HCT116 (cell line): ENCODE results near the gene SPRYD7. TPM values are rescaled to one million over a fixed set of nuclear protein-coding genes. Genes with fewer than 3 reads are reported as not detected.

Experiments used
- ATAC-seq: fragments of 200-7000 bp; cut with Tn5 transposase; 2 replicates; pipeline ENCODE4 v1.9.1; 2020; ENCODE audit warnings: mild to moderate bottlenecking, moderate library complexity
- BruUV-seq: library from RNA; stranded (reverse); fragments of 400-500 nt; replicated peaks from 2 replicates; lab custom pipeline; 2021; lab: Mats Ljungman, UMichigan
- CTCF ChIA-PET: fragments of 300-600 bp; sonication (Branson Sonifier 250); formaldehyde crosslinking; loops from one replicate; lab custom pipeline; 2021; ENCODE audit warnings: antibody characterized with exemption; lab: Charles Lee
- POLR2A ChIA-PET: fragments of 300-600, 350-600 bp; sonication (Branson Sonifier 250); formaldehyde crosslinking; loops from one replicate; lab custom pipeline; 2021; ENCODE audit warnings: antibody characterized with exemption; lab: Charles Lee
- RAD21 ChIA-PET, 2 experiments: fragments of 300-600 bp; sonication (Branson Sonifier 250); formaldehyde crosslinking; loops; one replicate each; lab custom pipeline; 2023; ENCODE audit warnings: low total read pairs in 2 of 2; ENCODE audit not compliant: uncharacterized antibody in 2 of 2, unreplicated experiment in 2 of 2, low non-redundant PET in 1 of 2; lab: Charles Lee
- DNase-seq: peaks from one replicate; pipeline ENCODE4 v3.0.0-alpha.2; 2010; ENCODE audit warnings: low read depth, low spot score
- H2AFZ ChIP-seq: fragments of 200-600 bp; shearing (Covaris generic), sonication (generic); 2 replicates; pipeline ENCODE4 v1.6.1; 2017; ENCODE audit warnings: low read depth, mixed run types, mixed read lengths, antibody characterized with exemption, low read length; ENCODE audit not compliant: poor library complexity, severe bottlenecking
- H3K27ac ChIP-seq: 2 replicates; pipeline ENCODE4 v1.5.1; 2012; ENCODE audit warnings: low read depth, low read length
- H3K27me3 ChIP-seq: fragments of 200-600 bp; sonication (generic); 2 replicates; pipeline ENCODE4 v1.6.1; 2016; ENCODE audit warnings: mixed run types, low read length, mixed read lengths; ENCODE audit not compliant: insufficient read depth
- H3K36me3 ChIP-seq, 2 experiments: fragments of 200-500 bp in 1 of 2; fragments of 200-600 bp in 1 of 2; sonication (Bioruptor generic) in 1 of 2; sonication (generic) in 1 of 2; 2 replicates each; pipeline versions ENCODE4 v1.5.1 to v1.6.1; 2014 to 2016; ENCODE audit warnings: low read length in 2 of 2, inconsistent platforms in 1 of 2, mixed read lengths in 1 of 2, mixed run types in 1 of 2; ENCODE audit not compliant: insufficient read depth in 2 of 2, control insufficient read depth in 1 of 2
- H3K4me1 ChIP-seq, 2 experiments: fragments of 200-600 bp in 1 of 2; sonication (generic) in 1 of 2; 2 replicates each; pipeline versions ENCODE4 v1.5.1 to v1.6.1; 2012 to 2017; ENCODE audit warnings: low read length in 2 of 2, inconsistent platforms in 1 of 2, mild to moderate bottlenecking in 1 of 2, mixed read lengths in 1 of 2, mixed run types in 1 of 2, moderate library complexity in 1 of 2; ENCODE audit not compliant: insufficient read depth in 2 of 2, control insufficient read depth in 1 of 2
- H3K4me2 ChIP-seq: fragments of 200-600 bp; sonication (generic); 2 replicates; pipeline ENCODE4 v1.6.1; 2017; ENCODE audit warnings: mixed run types, low read length, mixed read lengths
- H3K4me3 ChIP-seq, 2 experiments: fragments of 200-600 bp in 1 of 2; sonication (generic) in 1 of 2; replicated peaks in 1 of 2; 2 replicates each; pipeline ENCODE4 v1.5.1; 2011 to 2016; ENCODE audit warnings: low read length in 2 of 2, control low read depth in 1 of 2, low read depth in 1 of 2, mild to moderate bottlenecking in 1 of 2, mixed read lengths in 1 of 2, mixed run types in 1 of 2
- H3K79me2 ChIP-seq: fragments of 200-600 bp; sonication (generic); 2 replicates; pipeline ENCODE4 v1.6.1; 2017; ENCODE audit warnings: mild to moderate bottlenecking, mixed run types, low read length, moderate library complexity, mixed read lengths; ENCODE audit not compliant: insufficient read depth
- H3K9ac ChIP-seq: fragments of 200-600 bp; sonication (generic); 2 replicates; pipeline ENCODE4 v1.6.1; 2016; ENCODE audit warnings: low read length, mixed read lengths
- H3K9me2 ChIP-seq: fragments of 200-600 bp; sonication (generic), shearing (Covaris generic); 2 replicates; pipeline ENCODE4 v1.6.1; 2017; ENCODE audit warnings: mixed run types, mild to moderate bottlenecking, moderate library complexity; ENCODE audit not compliant: insufficient read depth
- H3K9me3 ChIP-seq, 2 experiments: fragments of 200-500 bp in 1 of 2; fragments of 200-600 bp in 1 of 2; sonication (Bioruptor generic) in 1 of 2; sonication (generic) in 1 of 2; 2 replicates each; pipeline ENCODE4 v1.6.1; 2014 to 2017; ENCODE audit warnings: low read length in 2 of 2, mixed read lengths in 2 of 2, inconsistent platforms in 1 of 2, low read depth in 1 of 2, mild to moderate bottlenecking in 1 of 2, mixed run types in 1 of 2, moderate library complexity in 1 of 2; ENCODE audit not compliant: control insufficient read depth in 1 of 2, insufficient read depth in 1 of 2
- H4K20me1 ChIP-seq: fragments of 200-600 bp; sonication (generic), shearing (Covaris generic); 2 replicates; pipeline ENCODE4 v1.6.1; 2017; ENCODE audit warnings: mixed run types, mild to moderate bottlenecking, moderate library complexity; ENCODE audit not compliant: insufficient read depth
- ATF3 ChIP-seq: IDR thresholded peaks from 2 replicates; pipeline ENCODE4 v1.6.1; 2012
- CBX3 ChIP-seq: IDR thresholded peaks from 2 replicates; pipeline ENCODE4 v1.6.1; 2012; ENCODE audit warnings: low read depth
- CEBPB ChIP-seq: IDR thresholded peaks from 2 replicates; pipeline ENCODE4 v1.6.1; 2012; ENCODE audit warnings: low read depth
- CTCF ChIP-seq, 3 experiments: fragments of 200-600 bp in 1 of 3; sonication (generic) in 1 of 3; IDR thresholded peaks in 2 of 3; conservative IDR thresholded peaks in 1 of 3; 2 replicates each; pipeline ENCODE4 v1.5.1; 2012 to 2017; ENCODE audit warnings: low read depth in 2 of 3, low read length in 2 of 3, antibody characterized with exemption in 1 of 3, borderline replicate concordance in 1 of 3, control low read depth in 1 of 3, mild to moderate bottlenecking in 1 of 3, mixed read lengths in 1 of 3, mixed run types in 1 of 3, moderate library complexity in 1 of 3; ENCODE audit not compliant: insufficient read depth in 1 of 3
- EGR1 ChIP-seq: IDR thresholded peaks from 2 replicates; pipeline ENCODE4 v1.6.1; 2012; ENCODE audit warnings: low read depth
- EZH2 ChIP-seq: fragments of 200-600 bp; sonication (generic); IDR thresholded peaks from 2 replicates; pipeline ENCODE4 v1.6.1; 2017; ENCODE audit warnings: antibody characterized with exemption, mixed run types
- FOSL1 ChIP-seq: IDR thresholded peaks from 2 replicates; pipeline ENCODE4 v1.6.1; 2012; ENCODE audit warnings: low read depth
- JUND ChIP-seq: IDR thresholded peaks from 2 replicates; pipeline ENCODE4 v1.6.1; 2012
- MAX ChIP-seq: IDR thresholded peaks from 2 replicates; pipeline ENCODE4 v1.6.1; 2012
- POLR2A ChIP-seq: IDR thresholded peaks from 2 replicates; pipeline ENCODE4 v1.7.0; 2011; ENCODE audit warnings: borderline replicate concordance; ENCODE audit not compliant: insufficient read depth, insufficient read length; ENCODE audit errors: extremely low read depth
- POLR2AphosphoS5 ChIP-seq: IDR thresholded peaks from 2 replicates; pipeline ENCODE4 v1.6.1; 2011; ENCODE audit warnings: mild to moderate bottlenecking, low read depth, low read length, moderate library complexity
- RAD21 ChIP-seq: IDR thresholded peaks from 2 replicates; pipeline ENCODE4 v1.6.1; 2012; ENCODE audit warnings: low read depth, mild to moderate bottlenecking
- SIN3A ChIP-seq: IDR thresholded peaks from 2 replicates; pipeline ENCODE4 v1.6.1; 2012; ENCODE audit warnings: low read depth
- SP1 ChIP-seq: IDR thresholded peaks from 2 replicates; pipeline ENCODE4 v1.6.1; 2012; ENCODE audit warnings: low read depth
- TCF7L2 ChIP-seq: IDR thresholded peaks from 2 replicates; pipeline ENCODE4 v1.7.0; 2011; ENCODE audit warnings: borderline replicate concordance, inconsistent platforms; ENCODE audit not compliant: insufficient read depth, insufficient read length; ENCODE audit errors: extremely low read depth
- YY1 ChIP-seq: IDR thresholded peaks from 2 replicates; pipeline ENCODE4 v1.6.1; 2011; ENCODE audit warnings: low read length, low read depth, moderate library complexity, mild to moderate bottlenecking; ENCODE audit not compliant: insufficient replicate concordance; ENCODE audit errors: extremely low read depth
- ZBTB33 ChIP-seq: IDR thresholded peaks from 2 replicates; pipeline ENCODE4 v1.6.1; 2011; ENCODE audit warnings: mild to moderate bottlenecking, low read length, moderate library complexity; ENCODE audit not compliant: insufficient replicate concordance; ENCODE audit errors: extremely low read depth
- ZFX ChIP-seq: fragments of 450-650 bp; IDR thresholded peaks from 2 replicates; pipeline ENCODE4 v1.6.1; 2017
- ZNF274 ChIP-seq: fragments of 200-500 bp; sonication (Bioruptor generic); IDR thresholded peaks from 2 replicates; pipeline ENCODE4 v1.6.1; 2014; ENCODE audit warnings: mild to moderate bottlenecking, low read depth, low read length, inconsistent platforms
- intact Hi-C: fragments of 100-400 bp; cut with micrococcal nuclease; formaldehyde crosslinking; loops from 2 replicates; pipeline ENCODE4 v1.10.0; 2022
- total RNA-seq: library from RNA; stranded (reverse); gene quantifications from one replicate; pipeline ENCODE4 v1.2.1, GENCODE V29; 2021; ENCODE audit not compliant: unreplicated experiment

SPRYD7 gene
- total RNA-seq, 1 experiment from 2014 or later, result 11.3 TPM

- Histone ChIP-seq H3K27me3 (no peaks in the 10 kb centered on the region), H3K9me3 (no peaks in the 10 kb centered on the region), H3K4me1 (peaks cover 0 to 16% of the 10 kb centered on the region in 2 experiments; a peak in 2 of 4 replicates), H3K9me2 (no peaks in the 10 kb centered on the region), H2AFZ (no peak overlapping the region), H3K9ac (no peak overlapping the region), H3K4me2 (no peak overlapping the region), H4K20me1 (no peaks in the 10 kb centered on the region), H3K36me3 (no peaks in the 10 kb centered on the region), H3K79me2 (peaks cover 12% of the 10 kb centered on the region), H3K27ac (no peak overlapping the region), H3K4me3 (no peak overlapping the region)
- no peak for DNase-seq
- CTCF ChIA-PET, result no interaction called here
- no TSS peak for BruUV-seq
- TF ChIP-seq CTCF (IDR thresholded peaks at IDR 0.05 in 2 of 3, conservative IDR thresholded peaks at IDR 0.05 in 1 of 3; ENCODE audit: borderline replicate concordance in 1 of 3, insufficient read depth in 1 of 3, low read depth in 2 of 3, low read length in 2 of 3), result no peak
- TF ChIP-seq SP1, result no peak
- TF ChIP-seq TCF7L2, result no peak
- TF ChIP-seq RAD21, result no peak
- no peak for TF ChIP-seq EGR1
- TF ChIP-seq ZBTB33, result no peak
- no peak for TF ChIP-seq CBX3
- no peak for TF ChIP-seq EZH2
- no peak for TF ChIP-seq SIN3A
- no peak for TF ChIP-seq YY1
- no peak for TF ChIP-seq POLR2AphosphoS5
- no peak for TF ChIP-seq CEBPB
- TF ChIP-seq ZFX, result no peak
- no peak for TF ChIP-seq MAX
- no peak for TF ChIP-seq FOSL1
- TF ChIP-seq POLR2A, result no peak
- TF ChIP-seq JUND, result no peak
- no peak for TF ChIP-seq ZNF274
- no peak for TF ChIP-seq ATF3
- intact Hi-C loops, result loop anchor here (10.0 kb wide), 1 partner anchor 245 kb away; the partner anchor contains the start of gene EBPL
- RAD21 ChIA-PET, result no interaction called here
- no peak for ATAC-seq
- POLR2A ChIA-PET, result no interaction called here
Measured at GRCh38 chr13:49939321-49939720, 3.2 kb upstream of the SPRYD7 start.
